Measurements from ENCODE around the gene FMNL2.

- TF ChIP-seq CTCF (IDR thresholded peaks at IDR 0.05) (no peak), POLR2A (IDR thresholded peaks at IDR 0.05) (no peak), EP300 (IDR thresholded peaks at IDR 0.05) (no peak)
Observed at GRCh38 chr2:152686321-152686720, 351.3 kb downstream of the FMNL2 start.

Data from stomach (tissue), 4 donors.